Mesenchymal stem cell (in vitro differentiated cells and primary cell): ENCODE results near the gene ZXDC.

Source experiments
- DNase-seq: peaks from one replicate; pipeline ENCODE4 v3.0.0-alpha.2; 2013
- H2AFZ ChIP-seq: one replicate; pipeline ENCODE4 v1.6.1; 2013; ENCODE audit warnings: low read depth, mild to moderate bottlenecking, control low read depth, inconsistent platforms, low read length, moderate library complexity
- H2AK5ac ChIP-seq: 2 replicates; pipeline ENCODE4 v1.6.1; 2013; ENCODE audit warnings: low read length, moderate library complexity, mild to moderate bottlenecking, inconsistent platforms; ENCODE audit not compliant: severe bottlenecking
- H2BK120ac ChIP-seq: one replicate; pipeline ENCODE4 v1.6.1; 2013; ENCODE audit warnings: low read depth, mild to moderate bottlenecking, inconsistent platforms, low read length, moderate library complexity
- H2BK12ac ChIP-seq, 2 experiments: one replicate each; pipeline ENCODE4 v1.6.1; 2013; ENCODE audit warnings: inconsistent platforms in 2 of 2, low read length in 2 of 2, mild to moderate bottlenecking in 2 of 2, moderate library complexity in 2 of 2, control low read depth in 1 of 2
- H2BK15ac ChIP-seq: one replicate; pipeline ENCODE4 v1.6.1; 2013; ENCODE audit warnings: mild to moderate bottlenecking, low read depth, inconsistent platforms; ENCODE audit not compliant: poor library complexity, severe bottlenecking
- H2BK5ac ChIP-seq: 2 replicates; pipeline ENCODE4 v1.6.1; 2013; ENCODE audit warnings: low read depth, mild to moderate bottlenecking, low read length, control low read depth, inconsistent platforms; ENCODE audit not compliant: poor library complexity, severe bottlenecking
- H3K14ac ChIP-seq, 2 experiments: one replicate each; pipeline ENCODE4 v1.6.1; 2013; ENCODE audit warnings: inconsistent platforms in 2 of 2, low read length in 2 of 2, control low read depth in 1 of 2, mild to moderate bottlenecking in 1 of 2, moderate library complexity in 1 of 2
- H3K18ac ChIP-seq, 2 experiments: one replicate each; pipeline ENCODE4 v1.6.1; 2013; ENCODE audit warnings: inconsistent platforms in 2 of 2, low read length in 2 of 2, control low read depth in 1 of 2, low read depth in 1 of 2, mild to moderate bottlenecking in 1 of 2
- H3K23ac ChIP-seq, 2 experiments: one replicate each; pipeline ENCODE4 v1.6.1; 2013; ENCODE audit warnings: inconsistent platforms in 2 of 2, low read length in 2 of 2, mild to moderate bottlenecking in 2 of 2, moderate library complexity in 2 of 2, control low read depth in 1 of 2
- H3K27ac ChIP-seq: 2 replicates; pipeline ENCODE4 v1.5.1; 2013; ENCODE audit warnings: mild to moderate bottlenecking, moderate library complexity, low read length, control low read depth, inconsistent platforms; ENCODE audit not compliant: poor library complexity, severe bottlenecking
- H3K27me3 ChIP-seq, 2 experiments: 2 replicates each; pipeline versions ENCODE4 v1.6.1 to v1.7.0; 2013; ENCODE audit warnings: low read length in 2 of 2, mild to moderate bottlenecking in 2 of 2, moderate library complexity in 2 of 2, control low read depth in 1 of 2, inconsistent platforms in 1 of 2; ENCODE audit not compliant: control insufficient read depth in 1 of 2, insufficient read depth in 1 of 2
- H3K36me3 ChIP-seq, 2 experiments: 2 replicates each; pipeline versions ENCODE4 v1.6.1 to v1.7.0; 2013; ENCODE audit warnings: low read length in 2 of 2, control low read depth in 1 of 2, inconsistent platforms in 1 of 2, low read depth in 1 of 2, mild to moderate bottlenecking in 1 of 2; ENCODE audit not compliant: insufficient read depth in 2 of 2, control insufficient read depth in 1 of 2
- H3K4ac ChIP-seq, 2 experiments: one replicate each; pipeline ENCODE4 v1.6.1; 2013; ENCODE audit warnings: inconsistent platforms in 2 of 2, low read length in 2 of 2, mild to moderate bottlenecking in 2 of 2, moderate library complexity in 2 of 2, control low read depth in 1 of 2, low read depth in 1 of 2
- H3K4me1 ChIP-seq: 2 replicates; pipeline ENCODE4 v1.6.1; 2013; ENCODE audit warnings: low read depth, low read length, control low read depth; ENCODE audit not compliant: control insufficient read depth, insufficient read depth
- H3K4me2 ChIP-seq: 2 replicates; pipeline ENCODE4 v1.6.1; 2013; ENCODE audit warnings: low read length, mild to moderate bottlenecking, inconsistent platforms; ENCODE audit not compliant: poor library complexity, severe bottlenecking
- H3K4me3 ChIP-seq, 2 experiments: 2 replicates each; pipeline versions ENCODE4 v1.5.1 to v1.7.0; 2013; ENCODE audit warnings: low read length in 2 of 2, mild to moderate bottlenecking in 2 of 2, control low read depth in 1 of 2, low read depth in 1 of 2; ENCODE audit not compliant: insufficient read depth in 1 of 2
- H3K79me1 ChIP-seq: replicated peaks from 2 replicates; pipeline ENCODE4 v1.6.1; 2013; ENCODE audit warnings: mild to moderate bottlenecking, control low read depth, low read length, inconsistent platforms; ENCODE audit not compliant: poor library complexity, severe bottlenecking
- H3K9ac ChIP-seq: 2 replicates; pipeline ENCODE4 v1.7.0; 2013; ENCODE audit warnings: mild to moderate bottlenecking, low read length, moderate library complexity
- H3K9me3 ChIP-seq: 2 replicates; pipeline ENCODE4 v1.7.0; 2013; ENCODE audit warnings: mild to moderate bottlenecking, low read length; ENCODE audit not compliant: control insufficient read depth
- H4K8ac ChIP-seq: one replicate; pipeline ENCODE4 v1.6.1; 2013; ENCODE audit warnings: inconsistent platforms, mild to moderate bottlenecking, low read length, moderate library complexity
- H4K91ac ChIP-seq: one replicate; pipeline ENCODE4 v1.6.1; 2013; ENCODE audit warnings: mild to moderate bottlenecking, low read length, inconsistent platforms
- WGBS: methylation state at CpG from one replicate; pipeline ENCODE4 v1.1.7; 2013; ENCODE audit warnings: mixed read lengths; 5-methylcytosine and 5-hydroxymethylcytosine counted together

The ZXDC gene

GRCh38 chr3:126468028-126468891 lies 7.4 kb downstream of the ZXDC start:
- peak; percentile 26 for DNase-seq
- H3K4me1 ChIP-seq = peaks cover 16% of the 10 kb centered on the region

GRCh38 chr3:126467611-126467955 lies 8.1 kb downstream of the ZXDC start:
- no peak overlapping the region for H4K8ac ChIP-seq
- WGBS = 84% methylated on average over 7 of the region's 8 CpGs
- H3K36me3 ChIP-seq = peaks cover 67 to 92% of the 10 kb centered on the region in 2 experiments
- H2BK15ac ChIP-seq = no peak overlapping the region
- H3K79me1 ChIP-seq = peaks cover 67% of the 10 kb centered on the region
- H3K4me2 ChIP-seq = no peak overlapping the region
- no peak for DNase-seq
- H3K9ac ChIP-seq = no peak overlapping the region
- H3K27me3 ChIP-seq = no peaks in the 10 kb centered on the region
- no peak overlapping the region for H2BK5ac ChIP-seq
- no peak overlapping the region for H3K18ac ChIP-seq
- no peak overlapping the region for H3K27ac ChIP-seq
- H2AK5ac ChIP-seq = no peak overlapping the region
- no peak overlapping the region for H3K4ac ChIP-seq
- no peak overlapping the region for H3K23ac ChIP-seq
- no peaks in the 10 kb centered on the region for H3K9me3 ChIP-seq
- no peak overlapping the region for H3K14ac ChIP-seq
- no peak overlapping the region for H2BK12ac ChIP-seq
- H4K91ac ChIP-seq = no peak overlapping the region
- H3K4me1 ChIP-seq = peaks cover 10% of the 10 kb centered on the region
- H2AFZ ChIP-seq = no peak overlapping the region
- H2BK120ac ChIP-seq = no peak overlapping the region
- no peak overlapping the region for H3K4me3 ChIP-seq

More at GRCh38 chr3:126468028-126468891, 7.4 kb downstream of the ZXDC start:
- Histone ChIP-seq H3K14ac (no peak overlapping the region), H3K27me3 (no peaks in the 10 kb centered on the region), H3K4me2 (no peak overlapping the region), H4K91ac (no peak overlapping the region), H2BK15ac (no peak overlapping the region), H3K23ac (no peak overlapping the region), H2AK5ac (no peak overlapping the region), H2BK12ac (no peak overlapping the region), H2BK120ac (no peak overlapping the region), H2AFZ (no peak overlapping the region), H3K9me3 (no peaks in the 10 kb centered on the region), H3K18ac (no peak overlapping the region), H3K27ac (no peak overlapping the region), H3K79me1 (peaks cover 66% of the 10 kb centered on the region), H3K4me3 (no peak overlapping the region), H3K36me3 (peaks cover 63 to 89% of the 10 kb centered on the region in 2 experiments), H2BK5ac (no peak overlapping the region), H3K4ac (no peak overlapping the region), H4K8ac (no peak overlapping the region), H3K9ac (no peak overlapping the region)
- 96% methylated on average over 13 of the region's 13 CpGs for WGBS

- Histone ChIP-seq H3K27me3 (no peaks in the 10 kb centered on the region), H2BK120ac (no peak overlapping the region), H3K4me1 (peaks cover 6% of the 10 kb centered on the region), H3K36me3 (peaks cover 72 to 96% of the 10 kb centered on the region in 2 experiments), H3K79me1 (peaks cover 69% of the 10 kb centered on the region), H3K9ac (no peak overlapping the region), H3K18ac (no peak overlapping the region), H4K8ac (no peak overlapping the region), H2AFZ (no peak overlapping the region), H4K91ac (no peak overlapping the region), H3K4ac (no peak overlapping the region), H3K27ac (no peak overlapping the region), H2AK5ac (no peak overlapping the region), H2BK15ac (no peak overlapping the region), H3K9me3 (no peaks in the 10 kb centered on the region), H2BK12ac (no peak overlapping the region), H3K4me2 (no peak overlapping the region), H2BK5ac (no peak overlapping the region), H3K23ac (no peak overlapping the region), H3K14ac (no peak overlapping the region), H3K4me3 (no peak overlapping the region)
- DNase-seq = no peak
- 98% methylated on average over 18 of the region's 19 CpGs for WGBS
Observed at GRCh38 chr3:126466886-126467610, 8.6 kb downstream of the ZXDC start.

GRCh38 chr3:126465928-126466544 lies 9.7 kb downstream of the ZXDC start:
- Histone ChIP-seq H3K9ac (no peak overlapping the region), H3K4ac (no peak overlapping the region), H3K23ac (no peak overlapping the region), H3K79me1 (peaks cover 74% of the 10 kb centered on the region), H2BK120ac (no peak overlapping the region), H2AK5ac (no peak overlapping the region), H3K9me3 (no peaks in the 10 kb centered on the region), H2BK12ac (no peak overlapping the region), H4K91ac (no peak overlapping the region), H3K36me3 (peaks cover 81 to 97% of the 10 kb centered on the region in 2 experiments), H3K18ac (no peak overlapping the region), H2BK15ac (no peak overlapping the region), H2AFZ (no peak overlapping the region), H3K27me3 (no peaks in the 10 kb centered on the region), H3K4me3 (no peak overlapping the region), H3K4me2 (no peak overlapping the region), H3K4me1 (peaks cover 5% of the 10 kb centered on the region), H2BK5ac (no peak overlapping the region), H3K27ac (no peak overlapping the region), H4K8ac (no peak overlapping the region), H3K14ac (no peak overlapping the region)
- 95% methylated on average over 16 of the region's 16 CpGs for WGBS
- no peak for DNase-seq
